ENCODE measurements around the gene NOC4L.

DNA sequence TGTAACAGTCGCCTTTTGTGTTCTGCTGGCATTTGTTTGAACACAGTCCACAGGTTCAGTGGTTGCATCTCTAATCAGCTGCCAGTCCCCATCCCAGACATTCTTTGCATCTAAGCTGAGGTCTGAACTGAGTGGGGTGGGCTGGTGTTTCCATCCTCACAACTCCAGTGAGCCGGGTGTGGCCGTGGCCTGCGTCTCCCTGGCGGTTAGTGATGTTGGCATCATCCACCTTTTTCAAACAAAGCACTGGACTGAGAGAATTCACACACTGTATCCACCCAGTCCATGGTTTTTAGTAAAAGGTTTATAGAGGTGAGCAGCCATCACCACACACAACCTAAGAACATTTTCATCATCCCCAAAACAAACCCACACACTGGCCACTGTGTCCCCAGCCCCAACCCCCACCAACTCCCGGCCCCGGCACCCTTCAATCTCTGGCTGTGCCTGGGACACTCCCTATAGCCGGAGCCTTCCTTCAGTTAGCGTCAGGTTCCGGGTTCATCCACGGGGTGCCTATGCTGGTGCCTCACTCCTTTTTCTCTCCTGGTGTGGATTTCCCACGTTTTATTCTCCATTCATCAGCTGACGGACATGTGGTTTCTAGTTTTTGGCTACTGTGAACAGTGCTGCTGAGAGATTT lies 6.7 kb upstream of the NOC4L start:
- TF ChIP-seq POLR2AphosphoS5 (IDR thresholded peaks at IDR 0.05) (no peak), CTCF (IDR thresholded peaks at IDR 0.05) (no peak), POLR2A (IDR thresholded peaks at IDR 0.05; ENCODE audit: low read depth) (no peak)
